Measurements from ENCODE around the gene AMOT.
A peak's percentile ranks its signal among the peaks of the same experiment; 100 is the strongest.

AMOT gene

GRCh38 chrX:112789931-112790330, 50.7 kb downstream of the AMOT start:
- peak overlapping the region; percentile 24 for H3K27ac Mint-ChIP-seq

GRCh38 chrX:112786076-112786475, 54.6 kb downstream of the AMOT start:
- DNase-seq = no peak
- no peak for TF ChIP-seq CTCF (IDR thresholded peaks at IDR 0.05)
- Mint-ChIP-seq H3K36me3 (ENCODE audit: low read depth) (peaks cover 95% of the 10 kb centered on the region), H3K4me3 (no peak overlapping the region), H3K27ac (no peak overlapping the region), H3K9me3 (peaks cover 4% of the 10 kb centered on the region), H3K4me1 (no peaks in the 10 kb centered on the region), H3K27me3 (ENCODE audit: low read depth, poor library complexity) (no peaks in the 10 kb centered on the region)

More at GRCh38 chrX:112789931-112790330, 50.7 kb downstream of the AMOT start:
- Mint-ChIP-seq H3K36me3 (ENCODE audit: low read depth) (peaks cover 96% of the 10 kb centered on the region), H3K4me3 (no peak overlapping the region), H3K4me1 (no peaks in the 10 kb centered on the region), H3K27me3 (ENCODE audit: low read depth, poor library complexity) (no peaks in the 10 kb centered on the region), H3K9me3 (no peaks in the 10 kb centered on the region)
- TF ChIP-seq CTCF (IDR thresholded peaks at IDR 0.05) = no peak
- no peak for DNase-seq

GRCh38 chrX:112785344-112785743, 55.3 kb downstream of the AMOT start:
- Mint-ChIP-seq H3K9me3 (peaks cover 4% of the 10 kb centered on the region), H3K27me3 (ENCODE audit: low read depth, poor library complexity) (no peaks in the 10 kb centered on the region), H3K27ac (no peak overlapping the region), H3K36me3 (ENCODE audit: low read depth) (peaks cover 95% of the 10 kb centered on the region), H3K4me1 (no peaks in the 10 kb centered on the region), H3K4me3 (no peak overlapping the region)
- TF ChIP-seq CTCF (IDR thresholded peaks at IDR 0.05) = no peak
- DNase-seq = no peak

- Mint-ChIP-seq H3K36me3 (ENCODE audit: low read depth) (peaks cover 95% of the 10 kb centered on the region), H3K4me1 (no peaks in the 10 kb centered on the region), H3K9me3 (peaks cover 4% of the 10 kb centered on the region), H3K27ac (no peak overlapping the region), H3K27me3 (ENCODE audit: low read depth, poor library complexity) (no peaks in the 10 kb centered on the region), H3K4me3 (no peak overlapping the region)
- TF ChIP-seq CTCF (IDR thresholded peaks at IDR 0.05) = no peak
- no peak for DNase-seq
Measured at GRCh38 chrX:112784692-112785091, 55.9 kb downstream of the AMOT start.

- no peak for DNase-seq
- no peaks in the 10 kb centered on the region for H3K27me3 Mint-ChIP-seq (ENCODE audit: low read depth, poor library complexity)
- no peak overlapping the region for H3K27ac Mint-ChIP-seq
- peaks cover 92% of the 10 kb centered on the region for H3K36me3 Mint-ChIP-seq (ENCODE audit: low read depth)
- H3K4me1 Mint-ChIP-seq = peaks cover 7% of the 10 kb centered on the region
- peaks cover 4% of the 10 kb centered on the region for H3K9me3 Mint-ChIP-seq
- no peak for TF ChIP-seq CTCF (IDR thresholded peaks at IDR 0.05)
- no peak overlapping the region for H3K4me3 Mint-ChIP-seq
Measured at GRCh38 chrX:112779139-112779538, 61.5 kb downstream of the AMOT start.

- TF ChIP-seq CTCF (IDR thresholded peaks at IDR 0.05) = no peak
- no peak overlapping the region for H3K27ac Mint-ChIP-seq
- H3K27me3 Mint-ChIP-seq (ENCODE audit: low read depth, poor library complexity) = no peaks in the 10 kb centered on the region
- no peaks in the 10 kb centered on the region for H3K9me3 Mint-ChIP-seq
- H3K4me3 Mint-ChIP-seq = no peak overlapping the region
- DNase-seq = no peak
- H3K36me3 Mint-ChIP-seq (ENCODE audit: low read depth) = peaks cover 82% of the 10 kb centered on the region
- H3K4me1 Mint-ChIP-seq = peaks cover 7% of the 10 kb centered on the region
Measured at GRCh38 chrX:112774651-112775293, 65.9 kb downstream of the AMOT start.

Data from nephron progenitor cell (in vitro differentiated cells).